ENCODE data around the gene FAM20B. TPM values are rescaled to one million over a fixed set of nuclear protein-coding genes. Genes with fewer than 3 reads are reported as not detected.
A peak's percentile ranks its signal among the peaks of the same experiment; 100 is the strongest.

The FAM20B gene
- total RNA-seq, 1 donor from 2014 or later = 37.3 TPM

GRCh38 chr1:179083533-179083932 lies 57.8 kb downstream of the FAM20B start:
- Mint-ChIP-seq H3K36me3 (ENCODE audit: low read depth) (peaks cover 4% of the 10 kb centered on the region), H3K4me3 (ENCODE audit: unreplicated experiment) (peak overlapping the region; percentile 33), H3K27ac (ENCODE audit: unreplicated experiment) (no peak overlapping the region), H3K4me1 (ENCODE audit: low read depth) (peaks cover 22% of the 10 kb centered on the region), H3K9me3 (ENCODE audit: low read depth) (no peaks in the 10 kb centered on the region), H3K27me3 (ENCODE audit: low read depth) (no peaks in the 10 kb centered on the region)
- DNase-seq (ENCODE audit: low spot score) = no peak
- TF ChIP-seq CTCF (IDR thresholded peaks at IDR 0.05) = no peak

- Mint-ChIP-seq H3K27ac (ENCODE audit: unreplicated experiment) (no peak overlapping the region), H3K27me3 (ENCODE audit: low read depth) (no peaks in the 10 kb centered on the region), H3K4me1 (ENCODE audit: low read depth) (peaks cover 27% of the 10 kb centered on the region), H3K36me3 (ENCODE audit: low read depth) (peaks cover 10% of the 10 kb centered on the region), H3K9me3 (ENCODE audit: low read depth) (no peaks in the 10 kb centered on the region), H3K4me3 (ENCODE audit: unreplicated experiment) (no peak overlapping the region)
- TF ChIP-seq CTCF (IDR thresholded peaks at IDR 0.05) = no peak
- DNase-seq (ENCODE audit: low spot score) = no peak
These were observed 62.0 kb downstream of the FAM20B start for GRCh38 chr1:179087665-179088064.

DNA sequence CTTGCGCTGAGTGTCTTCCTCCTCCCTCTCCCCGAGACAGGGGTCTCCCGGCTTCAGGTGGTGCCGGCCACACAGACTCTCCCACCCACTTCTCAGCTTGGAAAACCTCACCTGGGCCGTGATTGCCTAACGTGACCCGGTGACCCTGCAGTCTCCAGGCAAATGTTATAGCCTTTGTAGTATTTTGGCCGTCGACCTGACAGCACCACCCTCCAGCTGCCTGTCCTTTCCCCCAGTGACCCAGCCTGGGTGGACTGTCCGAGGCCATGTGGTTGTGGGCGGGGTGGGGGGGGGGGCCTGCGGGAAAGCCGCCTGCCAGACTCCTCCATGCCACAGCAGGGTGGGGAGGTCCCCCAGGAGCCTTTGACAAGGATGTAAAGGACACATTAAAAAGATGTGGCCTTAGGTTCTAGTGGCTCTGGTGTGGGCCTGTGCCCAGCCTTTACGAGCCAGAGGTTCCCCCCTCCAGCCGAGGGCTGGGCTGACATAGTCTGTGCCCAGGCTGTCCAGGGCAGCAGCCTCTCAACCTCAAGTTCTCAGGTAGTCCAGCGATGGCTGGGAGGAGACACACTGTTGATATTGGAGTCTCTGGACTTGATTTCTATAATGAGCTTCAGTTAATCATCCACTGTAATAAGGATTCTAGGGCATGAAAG lies 64.3 kb downstream of the FAM20B start:
- DNase-seq (ENCODE audit: low spot score) = no peak
- Mint-ChIP-seq H3K4me3 (ENCODE audit: unreplicated experiment) (no peak overlapping the region), H3K36me3 (ENCODE audit: low read depth) (peaks cover 23% of the 10 kb centered on the region), H3K4me1 (ENCODE audit: low read depth) (peaks cover 26% of the 10 kb centered on the region), H3K27ac (ENCODE audit: unreplicated experiment) (peak overlapping the region; percentile 83), H3K27me3 (ENCODE audit: low read depth) (no peaks in the 10 kb centered on the region), H3K9me3 (ENCODE audit: low read depth) (no peaks in the 10 kb centered on the region)
- no peak for TF ChIP-seq CTCF (IDR thresholded peaks at IDR 0.05)

DNA sequence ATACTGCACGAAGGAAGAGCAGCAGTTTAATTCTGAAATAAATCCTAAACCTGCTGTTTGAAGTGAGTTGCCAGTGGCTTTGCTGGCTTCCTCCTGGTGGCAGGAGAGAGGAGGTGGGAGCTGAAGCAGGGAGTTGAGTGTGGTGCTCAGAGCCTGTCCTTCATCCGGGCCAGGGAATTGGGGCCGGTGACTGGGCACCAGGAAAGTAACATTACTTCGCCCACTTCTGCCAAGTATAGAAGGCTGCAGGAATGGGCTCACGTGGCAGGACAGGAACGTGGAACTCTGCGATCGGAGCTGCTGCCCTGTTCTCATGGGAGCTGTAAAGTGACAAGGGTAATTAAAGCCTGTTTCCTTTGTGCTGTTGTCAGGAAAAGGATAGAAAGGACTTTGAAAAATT lies 64.8 kb downstream of the FAM20B start:
- peak overlapping the region; percentile 83 for H3K27ac Mint-ChIP-seq (ENCODE audit: unreplicated experiment)
- peaks cover 26% of the 10 kb centered on the region for H3K4me1 Mint-ChIP-seq (ENCODE audit: low read depth)
- H3K36me3 Mint-ChIP-seq (ENCODE audit: low read depth) = peaks cover 24% of the 10 kb centered on the region
- peak; percentile 53 for DNase-seq (ENCODE audit: low spot score)
- TF ChIP-seq CTCF (IDR thresholded peaks at IDR 0.05) = peak; percentile 37
- no peaks in the 10 kb centered on the region for H3K27me3 Mint-ChIP-seq (ENCODE audit: low read depth)
- no peaks in the 10 kb centered on the region for H3K9me3 Mint-ChIP-seq (ENCODE audit: low read depth)
- no peak overlapping the region for H3K4me3 Mint-ChIP-seq (ENCODE audit: unreplicated experiment)

GRCh38 chr1:179090923-179091322 lies 65.2 kb downstream of the FAM20B start:
- H3K4me3 Mint-ChIP-seq (ENCODE audit: unreplicated experiment) = no peak overlapping the region
- no peak for TF ChIP-seq CTCF (IDR thresholded peaks at IDR 0.05)
- no peaks in the 10 kb centered on the region for H3K27me3 Mint-ChIP-seq (ENCODE audit: low read depth)
- H3K4me1 Mint-ChIP-seq (ENCODE audit: low read depth) = peaks cover 26% of the 10 kb centered on the region
- peak; percentile 32 for DNase-seq (ENCODE audit: low spot score)
- no peaks in the 10 kb centered on the region for H3K9me3 Mint-ChIP-seq (ENCODE audit: low read depth)
- H3K27ac Mint-ChIP-seq (ENCODE audit: unreplicated experiment) = peak overlapping the region; percentile 83
- peaks cover 26% of the 10 kb centered on the region for H3K36me3 Mint-ChIP-seq (ENCODE audit: low read depth)

Data from chondrocyte (in vitro differentiated cells).